IMR-90 (cell line): Measurements from ENCODE around the gene COL17A1. TPM values are rescaled to one million over a fixed set of nuclear protein-coding genes. Genes with fewer than 3 reads are reported as not detected.

ENCODE experiments used
- ATAC-seq: fragments of 200-7000 bp; cut with Tn5 transposase; 2 replicates; pipeline ENCODE4 v1.9.1; 2020; ENCODE audit warnings: low read depth, mild to moderate bottlenecking, moderate library complexity
- BruUV-seq: library from RNA; stranded (reverse); fragments of 400-500 nt; replicated peaks from 2 replicates; lab custom pipeline; 2021; lab: Mats Ljungman, UMichigan
- CTCF ChIA-PET: fragments of 300-600 bp; formaldehyde crosslinking; extraction: SDS; loops from one replicate; lab custom pipeline; 2021; ENCODE audit warnings: antibody characterized with exemption; lab: Yijun Ruan, JAX
- POLR2A ChIA-PET: fragments of 300-600 bp; sonication (Branson Sonifier 250); formaldehyde crosslinking; loops from one replicate; lab custom pipeline; 2022; ENCODE audit warnings: antibody characterized with exemption; ENCODE audit not compliant: unreplicated experiment; lab: Charles Lee
- DNase-seq: peaks from one replicate; pipeline ENCODE4 v3.0.0; 2013
- H2AFZ ChIP-seq: replicated peaks from 2 replicates; pipeline ENCODE3; 2013; ENCODE audit warnings: low read length, mild to moderate bottlenecking; ENCODE audit not compliant: poor library complexity
- H2AK5ac ChIP-seq: 2 replicates; pipeline ENCODE4 v1.6.1; 2013; ENCODE audit warnings: low read depth, low read length, inconsistent platforms
- H2AK9ac ChIP-seq: replicated peaks from 2 replicates; pipeline ENCODE3; 2013; ENCODE audit warnings: mild to moderate bottlenecking, low read depth, low read length, moderate library complexity; ENCODE audit not compliant: poor library complexity
- H2BK120ac ChIP-seq: 2 replicates; pipeline ENCODE4 v1.6.1; 2013; ENCODE audit warnings: low read depth, low read length, inconsistent platforms
- H2BK15ac ChIP-seq: 3 replicates; pipeline ENCODE4 v1.6.1; 2013; ENCODE audit warnings: low read depth, low read length, inconsistent platforms
- H2BK20ac ChIP-seq: 2 replicates; pipeline ENCODE4 v1.6.1; 2013; ENCODE audit warnings: low read depth, mild to moderate bottlenecking, inconsistent platforms, low read length, moderate library complexity
- H2BK5ac ChIP-seq: 2 replicates; pipeline ENCODE4 v1.6.1; 2013; ENCODE audit warnings: mild to moderate bottlenecking, low read depth, low read length, inconsistent platforms; ENCODE audit not compliant: poor library complexity, severe bottlenecking
- H3K14ac ChIP-seq: replicated peaks from 2 replicates; pipeline ENCODE4 v1.6.1; 2013; ENCODE audit warnings: low read depth, low read length, inconsistent platforms
- H3K18ac ChIP-seq: 2 replicates; pipeline ENCODE4 v1.6.1; 2013; ENCODE audit warnings: low read depth, low read length, control low read depth
- H3K23ac ChIP-seq: 2 replicates; pipeline ENCODE4 v1.6.1; 2013; ENCODE audit warnings: low read depth, low read length, inconsistent platforms
- H3K27ac ChIP-seq: 2 replicates; pipeline ENCODE4 v1.5.1; 2013; ENCODE audit warnings: mild to moderate bottlenecking, control low read depth, low read length; ENCODE audit not compliant: insufficient read depth
- H3K27me3 ChIP-seq: 2 replicates; pipeline ENCODE4 v1.6.1; 2013; ENCODE audit warnings: low read length; ENCODE audit not compliant: control insufficient read depth, insufficient read depth
- H3K36me3 ChIP-seq: 2 replicates; pipeline ENCODE4 v1.6.1; 2013; ENCODE audit warnings: low read length, mixed read lengths; ENCODE audit not compliant: control insufficient read depth, insufficient read depth
- H3K4ac ChIP-seq: 2 replicates; pipeline ENCODE4 v1.6.1; 2013; ENCODE audit warnings: low read depth, low read length, inconsistent platforms
- H3K4me1 ChIP-seq: 2 replicates; pipeline ENCODE4 v1.6.1; 2013; ENCODE audit warnings: low read length, mixed read lengths; ENCODE audit not compliant: control insufficient read depth, insufficient read depth
- H3K4me2 ChIP-seq: 2 replicates; pipeline ENCODE4 v1.6.1; 2013; ENCODE audit warnings: low read depth, mild to moderate bottlenecking, control low read depth, low read length, moderate library complexity
- H3K4me3 ChIP-seq: 2 replicates; pipeline ENCODE4 v1.5.1; 2013; ENCODE audit warnings: low read depth, mild to moderate bottlenecking, control low read depth, low read length, moderate library complexity; ENCODE audit not compliant: insufficient read depth
- H3K56ac ChIP-seq: 2 replicates; pipeline ENCODE4 v1.6.1; 2013; ENCODE audit warnings: low read length, inconsistent platforms; ENCODE audit not compliant: insufficient read depth; ENCODE audit errors: extremely low read depth
- H3K79me1 ChIP-seq, 2 experiments: 2 replicates each; pipeline ENCODE4 v1.6.1; 2013; ENCODE audit warnings: low read length in 2 of 2, inconsistent platforms in 1 of 2, low read depth in 1 of 2
- H3K9ac ChIP-seq: 2 replicates; pipeline ENCODE4 v1.6.1; 2013; ENCODE audit warnings: low read depth, low read length, control low read depth
- H3K9me1 ChIP-seq: 2 replicates; pipeline ENCODE4 v1.6.1; 2013; ENCODE audit warnings: low read length, inconsistent platforms; ENCODE audit not compliant: insufficient read depth
- H3K9me3 ChIP-seq: 2 replicates; pipeline ENCODE4 v1.6.1; 2013; ENCODE audit warnings: low read length; ENCODE audit not compliant: control insufficient read depth, insufficient read depth
- H4K20me1 ChIP-seq: 2 replicates; pipeline ENCODE4 v1.6.1; 2013; ENCODE audit warnings: low read length, inconsistent platforms; ENCODE audit not compliant: insufficient read depth
- H4K5ac ChIP-seq: 2 replicates; pipeline ENCODE4 v1.6.1; 2013; ENCODE audit warnings: mild to moderate bottlenecking, low read depth, low read length, control low read depth
- H4K8ac ChIP-seq, 2 experiments: 2 replicates each; pipeline ENCODE4 v1.6.1; 2013; ENCODE audit warnings: low read depth in 2 of 2, low read length in 2 of 2, control low read depth in 1 of 2, inconsistent platforms in 1 of 2
- H4K91ac ChIP-seq: 2 replicates; pipeline ENCODE4 v1.6.1; 2013; ENCODE audit warnings: low read depth, low read length, inconsistent platforms; ENCODE audit not compliant: insufficient read depth
- BHLHE40 ChIP-seq: fragments of 150-350 bp; IDR thresholded peaks from 2 replicates; pipeline ENCODE4 v1.6.1; 2016; ENCODE audit warnings: mild to moderate bottlenecking, low read depth, low read length
- CEBPB ChIP-seq: IDR thresholded peaks from 2 replicates; pipeline ENCODE4 v1.6.1; 2012; ENCODE audit warnings: low read depth, low read length, improper control_type of control experiment
- CHD1 ChIP-seq: IDR thresholded peaks from 2 replicates; pipeline ENCODE4 v1.6.1; 2012; ENCODE audit warnings: low read depth, low read length, improper control_type of control experiment
- CTCF ChIP-seq: conservative IDR thresholded peaks from 2 replicates; pipeline ENCODE4 v1.5.1; 2012; ENCODE audit warnings: mild to moderate bottlenecking, low read depth, low read length, improper control_type of control experiment
- ELK1 ChIP-seq: fragments of 150-350 bp; IDR thresholded peaks from 2 replicates; pipeline ENCODE4 v1.6.1; 2016; ENCODE audit warnings: low read depth, mild to moderate bottlenecking, low read length, moderate library complexity, borderline replicate concordance
- FOS ChIP-seq: fragments of 150-350 bp; IDR thresholded peaks from 2 replicates; pipeline ENCODE4 v1.6.1; 2016; ENCODE audit warnings: low read depth, low read length
- MAFK ChIP-seq: IDR thresholded peaks from 2 replicates; pipeline ENCODE4 v1.6.1; 2012; ENCODE audit warnings: low read depth, low read length, improper control_type of control experiment
- MAZ ChIP-seq: IDR thresholded peaks from 2 replicates; pipeline ENCODE4 v1.6.1; 2012; ENCODE audit warnings: low read depth, mild to moderate bottlenecking, low read length, improper control_type of control experiment, moderate library complexity, borderline replicate concordance
- MXI1 ChIP-seq: IDR thresholded peaks from 2 replicates; pipeline ENCODE4 v1.6.1; 2012; ENCODE audit warnings: low read depth, mild to moderate bottlenecking, low read length, moderate library complexity, borderline replicate concordance
- POLR2A ChIP-seq: IDR thresholded peaks from 2 replicates; pipeline ENCODE4 v1.6.1; 2012; ENCODE audit warnings: mild to moderate bottlenecking, low read depth, low read length
- RAD21 ChIP-seq: IDR thresholded peaks from 2 replicates; pipeline ENCODE4 v1.6.1; 2012; ENCODE audit warnings: low read length, improper control_type of control experiment
- RCOR1 ChIP-seq: IDR thresholded peaks from 2 replicates; pipeline ENCODE4 v1.6.1; 2012; ENCODE audit warnings: mild to moderate bottlenecking, low read length, improper control_type of control experiment; ENCODE audit not compliant: insufficient replicate concordance
- RFX5 ChIP-seq: IDR thresholded peaks from 2 replicates; pipeline ENCODE4 v1.8.0; 2012; ENCODE audit warnings: low read depth, mild to moderate bottlenecking, low read length, moderate library complexity
- SMC3 ChIP-seq: fragments of 150-350 bp; IDR thresholded peaks from 2 replicates; pipeline ENCODE4 v1.6.1; 2016; ENCODE audit warnings: low read depth, mild to moderate bottlenecking, antibody characterized with exemption, low read length, moderate library complexity
- USF2 ChIP-seq: fragments of 150-350 bp; IDR thresholded peaks from 2 replicates; pipeline ENCODE4 v1.6.1; 2017; ENCODE audit warnings: mild to moderate bottlenecking, antibody characterized with exemption, low read length, low read depth
- WGBS, 2 experiments: methylation state at CpG; one replicate each; pipeline versions ENCODE4 v1.1.5 to v1.1.7; 2013; ENCODE audit warnings: missing lambda C conversion rate in 2 of 2; ENCODE audit not compliant: insufficient read length in 1 of 2; ENCODE audit errors: extremely low coverage in 2 of 2; 5-methylcytosine and 5-hydroxymethylcytosine counted together
- dilution Hi-C: fragments of 300-500 bp; cut with HindIII; formaldehyde crosslinking; loops from one replicate; pipeline ENCODE4 v1.14.3; 2018; ENCODE audit warnings: low sequenced_read_pairs; ENCODE audit not compliant: unreplicated experiment
- in situ Hi-C: fragments of 300-500 bp; cut with MboI; formaldehyde crosslinking; loops from 3 replicates; pipeline ENCODE4 v1.14.3; 2019; ENCODE audit warnings: low sequenced_read_pairs, inconsistent platforms, mixed read lengths
- intact Hi-C: fragments of 100-400 bp; cut with micrococcal nuclease; formaldehyde crosslinking; loops from 2 replicates; pipeline ENCODE4 v1.10.0; 2022
- polyA plus RNA-seq, 3 experiments: library from polyadenylated mRNA; depleted of rRNA; stranded (reverse); fragments of >200 nt; gene quantifications; 2 replicates each; pipeline ENCODE4 v1.2.3, GENCODE V29; 2012; ENCODE audit warnings: low replicate concordance in 1 of 3
- total RNA-seq: library from RNA; depleted of rRNA; stranded (reverse); fragments of >200 nt; gene quantifications from 2 replicates; pipeline ENCODE4 v1.2.3, GENCODE V29; 2012

COL17A1 gene
- total and polyA plus RNA-seq, 2 of the 4 experiments (the other 2 are of a cell fraction) = 0.14 to 0.18 TPM

- Histone ChIP-seq H3K4me1 (no peaks in the 10 kb centered on the region), H4K8ac (no peak overlapping the region), H2BK15ac (no peak overlapping the region), H3K9me3 (no peaks in the 10 kb centered on the region), H3K9me1 (no peaks in the 10 kb centered on the region), H3K36me3 (no peaks in the 10 kb centered on the region), H3K4me2 (no peak overlapping the region), H4K20me1 (no peaks in the 10 kb centered on the region), H4K91ac (no peak overlapping the region), H2BK5ac (no peak overlapping the region), H2AFZ (no peak overlapping the region), H3K14ac (no peak overlapping the region), H3K23ac (no peak overlapping the region), H4K5ac (no peak overlapping the region), H3K27me3 (no peaks in the 10 kb centered on the region), H3K79me1 (no peaks in the 10 kb centered on the region), H3K4me3 (no peak overlapping the region), H3K18ac (no peak overlapping the region), H2AK9ac (no peak overlapping the region), H2BK20ac (no peak overlapping the region), H2AK5ac (no peak overlapping the region; the same call in 1 of the 2 replicates), H3K27ac (no peak overlapping the region), H3K9ac (no peak overlapping the region), H2BK120ac (no peak overlapping the region), H3K56ac (no peak overlapping the region), H3K4ac (no peak overlapping the region)
- in situ Hi-C loops = loop anchor here (5.0 kb wide), 1 partner anchor 164 kb away; no protein-coding TSS in a partner anchor
- CTCF ChIA-PET = no interaction called here
- BruUV-seq = no TSS peak
- intact Hi-C loops = loop anchor here (5.0 kb wide), 1 partner anchor 156 kb away; no protein-coding TSS in a partner anchor
- no peak for ATAC-seq
- TF ChIP-seq MXI1 (no peak), SMC3 (no peak), POLR2A (no peak), RCOR1 (no peak), FOS (no peak), RFX5 (no peak), ELK1 (no peak), RAD21 (no peak), BHLHE40 (no peak), CTCF (no peak), CEBPB (no peak), MAZ (no peak), CHD1 (no peak), USF2 (no peak), MAFK (no peak)
- POLR2A ChIA-PET = no interaction called here
- 73% methylated on average over 4 of the region's 8 CpGs; no CpG with 5 or more reads in 1 of the 2 experiments for WGBS, 2 experiments
- DNase-seq = no peak
- dilution Hi-C loops = no loop called here
Measured at GRCh38 chr10:104043185-104043830, 42.4 kb downstream of the COL17A1 start.
